ENCODE results near the gene TEX22.

TEX22 gene

GRCh38 chr14:105425823-105426247 lies 27.5 kb downstream of the TEX22 start:
- DNase-seq (ENCODE audit: low read depth): no peak
- TF ChIP-seq, protein P1, sequence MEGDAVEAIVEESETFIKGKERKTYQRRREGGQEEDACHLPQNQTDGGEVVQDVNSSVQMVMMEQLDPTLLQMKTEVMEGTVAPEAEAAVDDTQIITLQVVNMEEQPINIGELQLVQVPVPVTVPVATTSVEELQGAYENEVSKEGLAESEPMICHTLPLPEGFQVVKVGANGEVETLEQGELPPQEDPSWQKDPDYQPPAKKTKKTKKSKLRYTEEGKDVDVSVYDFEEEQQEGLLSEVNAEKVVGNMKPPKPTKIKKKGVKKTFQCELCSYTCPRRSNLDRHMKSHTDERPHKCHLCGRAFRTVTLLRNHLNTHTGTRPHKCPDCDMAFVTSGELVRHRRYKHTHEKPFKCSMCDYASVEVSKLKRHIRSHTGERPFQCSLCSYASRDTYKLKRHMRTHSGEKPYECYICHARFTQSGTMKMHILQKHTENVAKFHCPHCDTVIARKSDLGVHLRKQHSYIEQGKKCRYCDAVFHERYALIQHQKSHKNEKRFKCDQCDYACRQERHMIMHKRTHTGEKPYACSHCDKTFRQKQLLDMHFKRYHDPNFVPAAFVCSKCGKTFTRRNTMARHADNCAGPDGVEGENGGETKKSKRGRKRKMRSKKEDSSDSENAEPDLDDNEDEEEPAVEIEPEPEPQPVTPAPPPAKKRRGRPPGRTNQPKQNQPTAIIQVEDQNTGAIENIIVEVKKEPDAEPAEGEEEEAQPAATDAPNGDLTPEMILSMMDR (conservative IDR thresholded peaks at IDR 0.05; ENCODE audit: control insufficient read depth, insufficient read depth, low read depth, low read length): no peak
- no peak overlapping the region for H3K4me3 ChIP-seq (ENCODE audit: control insufficient read depth, low read depth, low read length)

DNA sequence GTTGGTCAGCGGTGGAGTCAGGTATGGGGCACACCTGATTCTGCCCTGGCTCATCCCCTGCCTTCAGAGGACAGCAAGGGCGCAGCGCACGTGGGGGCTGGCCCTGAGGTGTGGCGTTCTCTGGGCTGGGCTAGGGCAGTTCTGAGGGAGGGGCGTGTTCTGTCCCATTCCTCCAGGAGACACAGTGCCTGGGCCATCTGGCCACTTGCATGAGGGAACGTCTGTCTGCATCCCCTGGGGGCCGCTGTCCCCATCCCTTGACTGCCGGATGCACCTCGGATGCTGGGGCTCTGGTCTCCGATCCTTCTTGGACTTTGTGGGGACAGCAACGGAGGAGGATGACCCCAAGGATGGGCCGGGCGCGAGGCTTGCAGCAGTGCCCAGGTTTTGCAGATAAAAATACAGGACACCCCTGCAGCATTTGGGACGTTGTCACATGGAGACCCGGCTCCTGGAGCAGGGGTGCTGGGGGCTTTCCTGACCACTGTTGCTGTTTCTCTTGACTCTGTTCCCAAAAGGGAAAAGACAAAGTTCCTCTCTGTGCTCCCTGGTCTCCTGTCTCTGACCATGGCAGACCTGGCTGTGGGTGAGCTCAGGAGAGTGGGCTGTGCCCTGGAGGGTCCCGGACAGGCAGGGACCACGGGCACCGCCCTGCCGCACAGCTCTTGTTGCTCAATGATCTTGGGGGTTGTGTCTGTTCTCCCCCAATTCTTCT lies 28.2 kb downstream of the TEX22 start:
- TF ChIP-seq, protein P1 (conservative IDR thresholded peaks at IDR 0.05; ENCODE audit: control insufficient read depth, insufficient read depth, low read depth, low read length): no peak
- H3K4me3 ChIP-seq (ENCODE audit: control insufficient read depth, low read depth, low read length): no peak overlapping the region

DNA sequence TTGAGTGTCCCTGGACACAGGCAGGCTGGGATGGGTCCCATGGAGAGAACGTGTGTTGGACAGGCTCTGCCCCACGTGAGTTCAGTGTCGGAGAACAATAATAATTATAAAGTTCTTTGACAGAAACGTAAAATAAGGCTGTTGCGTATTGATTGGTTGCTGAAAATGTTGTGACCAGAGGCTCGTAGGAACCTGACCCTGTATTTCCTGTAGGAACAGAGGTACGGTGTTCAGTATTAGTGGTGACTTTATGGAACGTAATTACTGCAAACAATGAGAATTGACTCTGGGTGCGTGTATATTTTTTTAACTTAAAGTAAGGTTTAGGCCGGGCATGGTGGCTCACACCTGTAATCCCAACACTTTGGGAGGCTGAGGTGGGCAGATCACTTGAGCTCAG lies 29.1 kb downstream of the TEX22 start:
- TF ChIP-seq, protein P1 (conservative IDR thresholded peaks at IDR 0.05; ENCODE audit: control insufficient read depth, insufficient read depth, low read depth, low read length): no peak
- H3K4me3 ChIP-seq (ENCODE audit: control insufficient read depth, low read depth, low read length): no peak overlapping the region
- DNase-seq (ENCODE audit: low read depth): no peak

More for the DNA sequence above, 28.2 kb downstream of the TEX22 start:
- no peak for DNase-seq (ENCODE audit: low read depth)

- TF ChIP-seq, protein P1 (conservative IDR thresholded peaks at IDR 0.05; ENCODE audit: control insufficient read depth, insufficient read depth, low read depth, low read length): no peak
- H3K4me3 ChIP-seq (ENCODE audit: control insufficient read depth, low read depth, low read length): no peak overlapping the region
- no peak for DNase-seq (ENCODE audit: low read depth)
Measured at GRCh38 chr14:105427936-105428485, 29.7 kb downstream of the TEX22 start.

DNA sequence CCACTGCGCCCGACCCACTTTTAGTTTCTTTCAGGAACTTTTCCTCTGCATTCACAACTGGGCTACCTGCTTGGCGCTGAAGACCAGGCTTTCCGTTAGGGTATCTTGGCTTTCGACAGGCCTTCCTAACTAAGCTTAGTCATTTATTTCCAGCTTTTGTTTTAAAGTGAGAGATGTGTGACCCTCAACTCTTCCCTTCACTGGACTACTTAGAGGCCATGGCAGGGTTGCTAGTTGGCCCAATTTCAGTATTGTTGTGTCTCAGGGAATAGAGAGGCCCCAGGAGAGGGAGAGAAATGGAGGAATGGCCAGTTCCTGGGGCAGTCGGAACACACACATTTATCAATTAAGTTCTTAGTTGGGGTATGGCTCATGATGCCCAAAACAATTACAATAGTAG lies 31.7 kb downstream of the TEX22 start:
- no peak overlapping the region for H3K4me3 ChIP-seq (ENCODE audit: control insufficient read depth, low read depth, low read length)
- no peak for DNase-seq (ENCODE audit: low read depth)
- TF ChIP-seq, protein P1 (conservative IDR thresholded peaks at IDR 0.05; ENCODE audit: control insufficient read depth, insufficient read depth, low read depth, low read length): no peak

DNA sequence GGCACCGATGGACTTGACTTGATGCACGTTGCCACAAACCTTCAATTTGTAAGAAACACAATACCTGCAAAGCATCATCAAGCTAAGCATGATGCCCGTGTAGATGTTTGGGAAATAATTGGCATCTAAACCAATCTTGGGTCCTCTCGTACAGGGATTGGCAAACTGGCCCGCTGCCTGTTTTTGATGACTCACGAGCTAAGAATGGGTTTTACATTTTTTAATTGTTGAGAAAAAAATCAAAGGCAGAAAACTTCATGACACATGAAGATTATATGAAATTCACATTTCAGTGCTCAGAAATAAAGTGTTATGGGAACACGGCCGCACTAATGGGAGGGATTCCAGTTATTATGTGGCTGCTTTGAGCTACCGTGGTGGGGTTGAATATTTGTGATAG lies 32.2 kb downstream of the TEX22 start:
- no peak overlapping the region for H3K4me3 ChIP-seq (ENCODE audit: control insufficient read depth, low read depth, low read length)
- TF ChIP-seq, protein P1 (conservative IDR thresholded peaks at IDR 0.05; ENCODE audit: control insufficient read depth, insufficient read depth, low read depth, low read length): no peak
- peak; percentile 58 for DNase-seq (ENCODE audit: low read depth)

All from fibroblast of mammary gland (primary cell).